PC-9 (cell line): ENCODE results near the gene VCAM1.

Source experiments
- EZH2 ChIP-seq: fragments of 200-600 bp; sonication (generic); IDR thresholded peaks from 2 replicates; pipeline ENCODE4 v1.8.0; 2017; ENCODE audit warnings: antibody characterized with exemption, low read depth
- TF ChIP-seq, protein P1 (sequence below): fragments of 200-600 bp; sonication (generic); conservative IDR thresholded peaks from 2 replicates; pipeline ENCODE4 v1.6.1; 2017; ENCODE audit warnings: mixed run types, antibody characterized with exemption, mild to moderate bottlenecking, moderate library complexity

DNA sequence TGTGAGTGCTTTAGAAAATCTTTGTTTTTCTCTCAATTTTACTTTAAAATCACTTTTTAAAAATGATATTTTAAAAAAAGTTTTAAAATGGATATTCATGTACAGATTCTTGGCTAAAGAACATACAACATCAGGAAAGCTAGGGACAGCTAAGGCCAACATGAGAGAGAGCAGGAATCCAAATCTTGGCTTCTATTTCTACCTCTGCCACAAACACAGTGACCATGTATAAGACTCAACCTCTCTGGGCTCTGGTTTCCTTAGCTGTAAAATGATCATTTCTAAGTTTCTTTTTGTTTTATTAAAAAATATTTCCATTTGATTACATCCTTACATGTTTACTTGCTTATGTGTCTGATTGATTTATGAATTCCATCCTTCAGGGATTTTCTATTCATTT, 1.2 kb downstream of the VCAM1 start:
- TF ChIP-seq, protein P1, sequence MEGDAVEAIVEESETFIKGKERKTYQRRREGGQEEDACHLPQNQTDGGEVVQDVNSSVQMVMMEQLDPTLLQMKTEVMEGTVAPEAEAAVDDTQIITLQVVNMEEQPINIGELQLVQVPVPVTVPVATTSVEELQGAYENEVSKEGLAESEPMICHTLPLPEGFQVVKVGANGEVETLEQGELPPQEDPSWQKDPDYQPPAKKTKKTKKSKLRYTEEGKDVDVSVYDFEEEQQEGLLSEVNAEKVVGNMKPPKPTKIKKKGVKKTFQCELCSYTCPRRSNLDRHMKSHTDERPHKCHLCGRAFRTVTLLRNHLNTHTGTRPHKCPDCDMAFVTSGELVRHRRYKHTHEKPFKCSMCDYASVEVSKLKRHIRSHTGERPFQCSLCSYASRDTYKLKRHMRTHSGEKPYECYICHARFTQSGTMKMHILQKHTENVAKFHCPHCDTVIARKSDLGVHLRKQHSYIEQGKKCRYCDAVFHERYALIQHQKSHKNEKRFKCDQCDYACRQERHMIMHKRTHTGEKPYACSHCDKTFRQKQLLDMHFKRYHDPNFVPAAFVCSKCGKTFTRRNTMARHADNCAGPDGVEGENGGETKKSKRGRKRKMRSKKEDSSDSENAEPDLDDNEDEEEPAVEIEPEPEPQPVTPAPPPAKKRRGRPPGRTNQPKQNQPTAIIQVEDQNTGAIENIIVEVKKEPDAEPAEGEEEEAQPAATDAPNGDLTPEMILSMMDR: no peak
- TF ChIP-seq EZH2: no peak
